HepG2 (cell line): ENCODE results near the gene HSD3B7. TPM values are rescaled to one million over a fixed set of nuclear protein-coding genes. Genes with fewer than 3 reads are reported as not detected.

ENCODE experiments used
- BATF2 ChIP-seq: sonication (generic); formaldehyde crosslinking; IDR thresholded peaks from 2 replicates; pipeline ENCODE4 v1.8.0; 2022; ENCODE audit warnings: mild to moderate bottlenecking, missing genetic modification reagents, moderate library complexity
- HOXA5 ChIP-seq: sonication (generic); formaldehyde crosslinking; IDR thresholded peaks from 2 replicates; pipeline ENCODE4 v1.4.0; 2020; ENCODE audit warnings: missing genetic modification reagents
- IRX3 ChIP-seq: sonication (generic); formaldehyde crosslinking; IDR thresholded peaks from 2 replicates; pipeline ENCODE4 v1.8.1; 2023; ENCODE audit warnings: mild to moderate bottlenecking, low read depth, missing genetic modification reagents, borderline replicate concordance
- MTA3 ChIP-seq: sonication (generic); formaldehyde crosslinking; IDR thresholded peaks from 2 replicates; pipeline ENCODE4 v1.4.0; 2020; ENCODE audit warnings: missing genetic modification reagents
- ONECUT2 ChIP-seq: sonication (generic); formaldehyde crosslinking; IDR thresholded peaks from 2 replicates; pipeline ENCODE4 v1.4.0; 2020; ENCODE audit warnings: missing genetic modification reagents
- PAX8 ChIP-seq: sonication (generic); formaldehyde crosslinking; IDR thresholded peaks from 2 replicates; pipeline ENCODE4 v1.8.0; 2022; ENCODE audit warnings: mild to moderate bottlenecking, missing genetic modification reagents, borderline replicate concordance
- PAXIP1 ChIP-seq: sonication (generic); formaldehyde crosslinking; conservative IDR thresholded peaks from 2 replicates; pipeline ENCODE4 v1.4.0; 2020; ENCODE audit warnings: mild to moderate bottlenecking, missing genetic modification reagents, moderate library complexity
- RXRB ChIP-seq: IDR thresholded peaks from 2 replicates; pipeline ENCODE4 v1.6.1; 2016; ENCODE audit warnings: borderline replicate concordance, missing genetic modification reagents, missing compliant biosample characterization
- TAF1 ChIP-seq: sonication (generic); formaldehyde crosslinking; IDR thresholded peaks from 2 replicates; pipeline ENCODE4 v1.4.0; 2020; ENCODE audit warnings: missing genetic modification reagents
- ZBTB21 ChIP-seq: sonication (generic); formaldehyde crosslinking; IDR thresholded peaks from 2 replicates; pipeline ENCODE4 v1.4.0; 2020; ENCODE audit warnings: missing genetic modification reagents
- ZNF138 ChIP-seq: sonication (generic); formaldehyde crosslinking; IDR thresholded peaks from 2 replicates; pipeline ENCODE4 v1.5.0; 2020; ENCODE audit warnings: mild to moderate bottlenecking, low read depth, missing genetic modification reagents
- ZNF770 ChIP-seq: sonication (generic); formaldehyde crosslinking; IDR thresholded peaks from 2 replicates; pipeline ENCODE4 v1.5.0; 2020; ENCODE audit warnings: mild to moderate bottlenecking, missing genetic modification reagents
- polyA plus RNA-seq, 8 experiments: library from polyadenylated mRNA; depleted of rRNA in 3 of 8; stranded (reverse) in 7 of 8; unstranded in 1 of 8; fragments of >200 nt; fragmentation: Illumina TruSeq in 4 of 8; extraction: Trizol in 4 of 8; gene quantifications; 2 replicates each; pipeline versions ENCODE4 v1.2.1 to v1.2.3, GENCODE V29; 2011 to 2016; ENCODE audit warnings: low read depth in 4 of 8, missing spikeins in 1 of 8, mixed read lengths in 1 of 8; ENCODE audit not compliant: insufficient read depth in 1 of 8
- total RNA-seq, 5 experiments: library from RNA; depleted of rRNA; stranded (reverse); fragments of >200 nt; fragmentation: Illumina TruSeq; extraction: Trizol; gene quantifications; 2 replicates each; pipeline ENCODE4 v1.2.3, GENCODE V29; 2016; ENCODE audit warnings: low read depth in 1 of 5
- TF ChIP-seq, protein P1 (sequence below): sonication (generic); formaldehyde crosslinking; IDR thresholded peaks from 2 replicates; pipeline ENCODE4 v1.9.0; 2022; ENCODE audit warnings: missing genetic modification reagents, mild to moderate bottlenecking, borderline replicate concordance
- TF ChIP-seq, protein P2 (sequence below): sonication (generic); formaldehyde crosslinking; IDR thresholded peaks from 2 replicates; pipeline ENCODE4 v1.8.1; 2023; ENCODE audit warnings: mild to moderate bottlenecking, missing genetic modification reagents
- TF ChIP-seq, protein P3 (sequence below): sonication (generic); formaldehyde crosslinking; IDR thresholded peaks from 2 replicates; pipeline ENCODE4 v1.4.0; 2020; ENCODE audit warnings: missing genetic modification reagents, borderline replicate concordance

Gene HSD3B7
- total and polyA plus RNA-seq, 2 of the 13 experiments (the other 11 are each of a cell fraction or from before 2014, with no cell fraction given): 32.9 to 69.7 TPM

GRCh38 chr16:31032736-31033708 lies 48.0 kb downstream of the HSD3B7 start, which contains the start of gene STX4 (continued):
- TF ChIP-seq ZNF770 (CRISPR knock-in tag): peak; percentile 33; the same call in 1 of the 2 replicates
- TF ChIP-seq, protein P1, sequence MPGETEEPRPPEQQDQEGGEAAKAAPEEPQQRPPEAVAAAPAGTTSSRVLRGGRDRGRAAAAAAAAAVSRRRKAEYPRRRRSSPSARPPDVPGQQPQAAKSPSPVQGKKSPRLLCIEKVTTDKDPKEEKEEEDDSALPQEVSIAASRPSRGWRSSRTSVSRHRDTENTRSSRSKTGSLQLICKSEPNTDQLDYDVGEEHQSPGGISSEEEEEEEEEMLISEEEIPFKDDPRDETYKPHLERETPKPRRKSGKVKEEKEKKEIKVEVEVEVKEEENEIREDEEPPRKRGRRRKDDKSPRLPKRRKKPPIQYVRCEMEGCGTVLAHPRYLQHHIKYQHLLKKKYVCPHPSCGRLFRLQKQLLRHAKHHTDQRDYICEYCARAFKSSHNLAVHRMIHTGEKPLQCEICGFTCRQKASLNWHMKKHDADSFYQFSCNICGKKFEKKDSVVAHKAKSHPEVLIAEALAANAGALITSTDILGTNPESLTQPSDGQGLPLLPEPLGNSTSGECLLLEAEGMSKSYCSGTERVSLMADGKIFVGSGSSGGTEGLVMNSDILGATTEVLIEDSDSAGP (CRISPR knock-in tag): peak; percentile 90; the same call in 1 of the 2 replicates
- TF ChIP-seq, protein P2, sequence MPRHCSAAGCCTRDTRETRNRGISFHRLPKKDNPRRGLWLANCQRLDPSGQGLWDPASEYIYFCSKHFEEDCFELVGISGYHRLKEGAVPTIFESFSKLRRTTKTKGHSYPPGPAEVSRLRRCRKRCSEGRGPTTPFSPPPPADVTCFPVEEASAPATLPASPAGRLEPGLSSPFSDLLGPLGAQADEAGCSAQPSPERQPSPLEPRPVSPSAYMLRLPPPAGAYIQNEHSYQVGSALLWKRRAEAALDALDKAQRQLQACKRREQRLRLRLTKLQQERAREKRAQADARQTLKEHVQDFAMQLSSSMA (CRISPR knock-in tag): peak; percentile 97
- peak; percentile 49; the same call in 1 of the 2 replicates for TF ChIP-seq HOXA5
- no peak for TF ChIP-seq BATF2
- TF ChIP-seq ZNF138 (CRISPR knock-in tag): no peak; the same call in 1 of the 2 replicates
- TF ChIP-seq ZBTB21 (CRISPR knock-in tag): peak; percentile 100
- TF ChIP-seq IRX3: peak; percentile 53; the same call in 1 of the 2 replicates
- peak; percentile 67; the same call in 1 of the 2 replicates for TF ChIP-seq PAXIP1
- no peak for TF ChIP-seq ONECUT2 (CRISPR knock-in tag)
- no peak for TF ChIP-seq PAX8 (CRISPR knock-in tag)
- peak; percentile 65; the same call in 1 of the 2 replicates for TF ChIP-seq RXRB (CRISPR knock-in tag)
- TF ChIP-seq MTA3 (CRISPR knock-in tag): 0 out of 2 replicates have a peak, but pooled peaks have one; percentile 66
- TF ChIP-seq TAF1 (CRISPR knock-in tag): peak; percentile 18; the same call in 1 of the 2 replicates
- TF ChIP-seq, protein P3, sequence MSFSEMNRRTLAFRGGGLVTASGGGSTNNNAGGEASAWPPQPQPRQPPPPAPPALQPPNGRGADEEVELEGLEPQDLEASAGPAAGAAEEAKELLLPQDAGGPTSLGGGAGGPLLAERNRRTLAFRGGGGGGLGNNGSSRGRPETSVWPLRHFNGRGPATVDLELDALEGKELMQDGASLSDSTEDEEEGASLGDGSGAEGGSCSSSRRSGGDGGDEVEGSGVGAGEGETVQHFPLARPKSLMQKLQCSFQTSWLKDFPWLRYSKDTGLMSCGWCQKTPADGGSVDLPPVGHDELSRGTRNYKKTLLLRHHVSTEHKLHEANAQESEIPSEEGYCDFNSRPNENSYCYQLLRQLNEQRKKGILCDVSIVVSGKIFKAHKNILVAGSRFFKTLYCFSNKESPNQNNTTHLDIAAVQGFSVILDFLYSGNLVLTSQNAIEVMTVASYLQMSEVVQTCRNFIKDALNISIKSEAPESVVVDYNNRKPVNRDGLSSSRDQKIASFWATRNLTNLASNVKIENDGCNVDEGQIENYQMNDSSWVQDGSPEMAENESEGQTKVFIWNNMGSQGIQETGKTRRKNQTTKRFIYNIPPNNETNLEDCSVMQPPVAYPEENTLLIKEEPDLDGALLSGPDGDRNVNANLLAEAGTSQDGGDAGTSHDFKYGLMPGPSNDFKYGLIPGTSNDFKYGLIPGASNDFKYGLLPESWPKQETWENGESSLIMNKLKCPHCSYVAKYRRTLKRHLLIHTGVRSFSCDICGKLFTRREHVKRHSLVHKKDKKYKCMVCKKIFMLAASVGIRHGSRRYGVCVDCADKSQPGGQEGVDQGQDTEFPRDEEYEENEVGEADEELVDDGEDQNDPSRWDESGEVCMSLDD: peak; percentile 100
